B cell (primary cell): ENCODE measurements around the gene PPP1R7.

Source experiments
- EZH2 ChIP-seq: IDR thresholded peaks from 2 replicates; pipeline ENCODE4 v1.6.1; 2012; ENCODE audit warnings: borderline replicate concordance, low read depth, mild to moderate bottlenecking, moderate library complexity, low read length; ENCODE audit not compliant: insufficient read depth, poor library complexity, severe bottlenecking
- TF ChIP-seq, protein P1 (sequence below): fragments of 200-600 bp; IDR thresholded peaks from one replicate; pipeline ENCODE4 v1.8.0; 2022; ENCODE audit warnings: antibody characterized with exemption, mild to moderate bottlenecking

DNA sequence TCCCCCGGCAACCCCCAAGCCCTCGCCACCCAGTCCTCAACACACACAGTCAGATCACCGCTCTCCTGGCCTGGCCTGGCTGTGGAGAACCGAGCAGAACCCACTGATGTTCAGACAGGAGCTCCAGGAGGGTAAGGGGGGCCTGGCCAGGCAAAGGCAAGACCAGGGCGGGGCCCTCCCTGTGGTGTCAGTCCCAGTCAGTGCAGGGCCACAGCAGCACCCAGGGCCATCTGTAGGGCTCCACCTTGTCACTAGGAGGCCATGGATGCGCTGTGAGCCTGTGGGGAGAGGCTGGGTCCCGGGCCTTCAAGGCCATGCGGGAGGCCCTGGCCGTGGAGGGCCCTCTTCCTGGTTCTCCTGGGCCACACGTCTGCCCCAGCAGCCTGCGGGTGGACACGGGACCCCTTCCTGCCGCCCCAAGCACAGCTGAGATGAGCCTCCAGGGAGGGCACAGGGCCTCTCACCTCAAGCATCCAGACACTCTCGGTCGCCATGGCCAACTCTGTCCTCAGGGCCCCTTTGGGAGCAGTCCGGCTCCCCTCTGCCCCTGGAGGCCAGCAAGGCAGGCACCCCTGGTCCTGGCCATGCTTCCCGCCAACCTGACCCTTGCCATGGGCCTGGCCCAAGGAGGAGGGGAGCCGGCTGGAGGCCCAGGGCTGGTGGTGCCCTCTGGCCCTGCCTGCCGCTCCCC, 40.2 kb downstream of the PPP1R7 start:
- TF ChIP-seq, protein P1, sequence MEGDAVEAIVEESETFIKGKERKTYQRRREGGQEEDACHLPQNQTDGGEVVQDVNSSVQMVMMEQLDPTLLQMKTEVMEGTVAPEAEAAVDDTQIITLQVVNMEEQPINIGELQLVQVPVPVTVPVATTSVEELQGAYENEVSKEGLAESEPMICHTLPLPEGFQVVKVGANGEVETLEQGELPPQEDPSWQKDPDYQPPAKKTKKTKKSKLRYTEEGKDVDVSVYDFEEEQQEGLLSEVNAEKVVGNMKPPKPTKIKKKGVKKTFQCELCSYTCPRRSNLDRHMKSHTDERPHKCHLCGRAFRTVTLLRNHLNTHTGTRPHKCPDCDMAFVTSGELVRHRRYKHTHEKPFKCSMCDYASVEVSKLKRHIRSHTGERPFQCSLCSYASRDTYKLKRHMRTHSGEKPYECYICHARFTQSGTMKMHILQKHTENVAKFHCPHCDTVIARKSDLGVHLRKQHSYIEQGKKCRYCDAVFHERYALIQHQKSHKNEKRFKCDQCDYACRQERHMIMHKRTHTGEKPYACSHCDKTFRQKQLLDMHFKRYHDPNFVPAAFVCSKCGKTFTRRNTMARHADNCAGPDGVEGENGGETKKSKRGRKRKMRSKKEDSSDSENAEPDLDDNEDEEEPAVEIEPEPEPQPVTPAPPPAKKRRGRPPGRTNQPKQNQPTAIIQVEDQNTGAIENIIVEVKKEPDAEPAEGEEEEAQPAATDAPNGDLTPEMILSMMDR = no peak
- no peak for TF ChIP-seq EZH2
